GM12875 (cell line): ENCODE results near the gene MEGF6.

ENCODE experiments used
- H3K4me3 ChIP-seq: one replicate; pipeline ENCODE4 v1.5.1; 2011; ENCODE audit warnings: low read depth, low read length, control low read depth
- TF ChIP-seq, protein P1 (sequence below): IDR thresholded peaks from 2 replicates; pipeline ENCODE4 v1.5.1; 2011; ENCODE audit warnings: low read depth, mild to moderate bottlenecking, control low read depth, inconsistent platforms, low read length, moderate library complexity, borderline replicate concordance; ENCODE audit not compliant: insufficient read depth

MEGF6 gene

DNA sequence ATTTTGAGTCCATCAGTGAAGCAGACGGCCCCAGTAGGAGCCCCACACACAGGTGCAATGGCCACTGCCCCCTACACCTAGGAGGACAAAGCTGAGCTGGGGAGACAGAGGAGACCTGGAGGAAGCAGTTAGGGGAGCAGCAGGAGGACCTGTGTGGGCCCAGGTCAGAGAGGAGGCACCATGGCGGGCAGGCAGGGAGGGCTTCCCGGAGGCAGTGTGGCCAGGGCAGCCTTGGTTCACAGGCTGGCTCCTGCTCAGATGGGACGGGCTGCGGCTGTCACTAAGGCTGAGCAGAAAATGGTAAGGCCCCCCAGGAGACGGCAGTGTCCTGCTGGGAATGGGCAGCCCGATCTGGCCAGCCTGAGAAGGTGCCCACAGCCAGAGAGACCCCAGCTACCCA lies 15.4 kb downstream of the MEGF6 start:
- TF ChIP-seq, protein P1, sequence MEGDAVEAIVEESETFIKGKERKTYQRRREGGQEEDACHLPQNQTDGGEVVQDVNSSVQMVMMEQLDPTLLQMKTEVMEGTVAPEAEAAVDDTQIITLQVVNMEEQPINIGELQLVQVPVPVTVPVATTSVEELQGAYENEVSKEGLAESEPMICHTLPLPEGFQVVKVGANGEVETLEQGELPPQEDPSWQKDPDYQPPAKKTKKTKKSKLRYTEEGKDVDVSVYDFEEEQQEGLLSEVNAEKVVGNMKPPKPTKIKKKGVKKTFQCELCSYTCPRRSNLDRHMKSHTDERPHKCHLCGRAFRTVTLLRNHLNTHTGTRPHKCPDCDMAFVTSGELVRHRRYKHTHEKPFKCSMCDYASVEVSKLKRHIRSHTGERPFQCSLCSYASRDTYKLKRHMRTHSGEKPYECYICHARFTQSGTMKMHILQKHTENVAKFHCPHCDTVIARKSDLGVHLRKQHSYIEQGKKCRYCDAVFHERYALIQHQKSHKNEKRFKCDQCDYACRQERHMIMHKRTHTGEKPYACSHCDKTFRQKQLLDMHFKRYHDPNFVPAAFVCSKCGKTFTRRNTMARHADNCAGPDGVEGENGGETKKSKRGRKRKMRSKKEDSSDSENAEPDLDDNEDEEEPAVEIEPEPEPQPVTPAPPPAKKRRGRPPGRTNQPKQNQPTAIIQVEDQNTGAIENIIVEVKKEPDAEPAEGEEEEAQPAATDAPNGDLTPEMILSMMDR, result no peak
- H3K4me3 ChIP-seq, result no peak overlapping the region

DNA sequence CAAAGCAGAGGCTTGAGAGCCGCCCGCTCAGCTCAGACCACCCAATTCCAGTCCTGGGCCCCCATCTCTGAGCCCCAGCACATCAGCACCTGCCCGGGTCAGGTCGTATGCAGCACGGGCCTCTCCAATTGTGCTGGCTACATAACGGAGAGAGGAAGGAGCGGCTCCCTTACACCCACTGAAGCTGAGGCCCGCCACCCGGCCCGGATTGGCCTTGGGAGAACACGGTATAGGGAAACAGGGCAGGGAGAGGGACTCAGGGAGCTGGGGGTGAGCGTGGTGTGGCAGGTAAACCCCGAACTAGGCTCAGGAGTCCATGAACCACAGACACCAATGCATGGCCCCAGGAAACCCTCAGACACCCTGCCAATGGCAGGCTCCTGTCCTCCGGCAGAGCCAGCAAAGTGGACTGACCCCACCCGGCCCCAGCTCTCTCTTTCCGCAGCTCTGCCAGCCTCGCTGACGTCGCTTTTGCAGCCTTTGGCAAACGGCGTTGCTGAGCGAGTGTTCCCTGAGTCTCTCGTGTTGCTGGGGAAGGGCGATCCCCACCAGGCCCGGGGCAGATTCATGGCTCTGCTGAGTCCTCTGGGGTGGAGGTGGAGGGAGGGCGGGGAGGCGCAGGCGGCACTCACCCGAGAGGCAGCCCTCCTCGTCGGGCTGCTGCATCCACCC lies 16.5 kb downstream of the MEGF6 start:
- TF ChIP-seq, protein P1, result no peak
- no peak overlapping the region for H3K4me3 ChIP-seq

DNA sequence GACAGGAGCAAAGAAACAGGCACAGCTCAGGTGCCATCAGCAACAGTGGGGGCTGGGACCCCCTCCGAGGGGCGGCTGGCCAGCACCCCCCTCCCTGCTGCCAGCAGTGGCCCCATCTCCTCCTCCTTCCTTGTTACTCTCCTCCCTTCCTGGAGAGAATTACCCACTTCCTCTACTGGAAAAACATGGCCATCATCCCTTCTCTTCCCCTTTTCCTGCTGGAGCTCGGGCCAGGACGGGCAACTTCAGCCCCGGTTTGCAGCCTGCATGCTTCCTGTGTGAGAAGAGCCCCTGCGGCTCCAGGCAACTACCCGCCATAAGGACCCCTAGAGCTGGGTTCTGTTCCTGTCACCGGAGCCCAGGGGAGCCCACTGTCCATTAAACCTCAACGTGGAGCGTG lies 17.6 kb downstream of the MEGF6 start:
- TF ChIP-seq, protein P1, result no peak
- H3K4me3 ChIP-seq, result no peak overlapping the region

DNA sequence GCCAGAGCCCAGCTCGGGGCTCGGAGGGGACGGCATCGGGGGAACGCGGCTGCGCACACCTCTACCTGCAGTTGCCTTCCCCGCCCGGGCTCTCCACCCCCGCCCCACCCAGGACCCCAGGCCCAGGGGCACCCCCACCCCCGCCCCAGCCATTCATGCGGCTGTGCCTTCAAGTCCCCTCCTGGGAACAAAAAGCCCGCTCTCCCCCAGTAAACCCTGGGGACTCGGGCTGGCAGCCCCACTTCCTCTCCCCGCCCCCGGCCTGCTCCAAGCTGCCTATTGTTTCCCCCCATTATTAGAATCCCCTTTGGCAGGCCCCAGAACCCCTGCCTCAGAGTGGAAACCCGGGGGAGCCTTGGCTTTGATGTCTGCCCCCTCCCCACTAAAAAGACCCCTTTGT lies 18.0 kb downstream of the MEGF6 start:
- TF ChIP-seq, protein P1, result no peak
- H3K4me3 ChIP-seq, result no peak overlapping the region

DNA sequence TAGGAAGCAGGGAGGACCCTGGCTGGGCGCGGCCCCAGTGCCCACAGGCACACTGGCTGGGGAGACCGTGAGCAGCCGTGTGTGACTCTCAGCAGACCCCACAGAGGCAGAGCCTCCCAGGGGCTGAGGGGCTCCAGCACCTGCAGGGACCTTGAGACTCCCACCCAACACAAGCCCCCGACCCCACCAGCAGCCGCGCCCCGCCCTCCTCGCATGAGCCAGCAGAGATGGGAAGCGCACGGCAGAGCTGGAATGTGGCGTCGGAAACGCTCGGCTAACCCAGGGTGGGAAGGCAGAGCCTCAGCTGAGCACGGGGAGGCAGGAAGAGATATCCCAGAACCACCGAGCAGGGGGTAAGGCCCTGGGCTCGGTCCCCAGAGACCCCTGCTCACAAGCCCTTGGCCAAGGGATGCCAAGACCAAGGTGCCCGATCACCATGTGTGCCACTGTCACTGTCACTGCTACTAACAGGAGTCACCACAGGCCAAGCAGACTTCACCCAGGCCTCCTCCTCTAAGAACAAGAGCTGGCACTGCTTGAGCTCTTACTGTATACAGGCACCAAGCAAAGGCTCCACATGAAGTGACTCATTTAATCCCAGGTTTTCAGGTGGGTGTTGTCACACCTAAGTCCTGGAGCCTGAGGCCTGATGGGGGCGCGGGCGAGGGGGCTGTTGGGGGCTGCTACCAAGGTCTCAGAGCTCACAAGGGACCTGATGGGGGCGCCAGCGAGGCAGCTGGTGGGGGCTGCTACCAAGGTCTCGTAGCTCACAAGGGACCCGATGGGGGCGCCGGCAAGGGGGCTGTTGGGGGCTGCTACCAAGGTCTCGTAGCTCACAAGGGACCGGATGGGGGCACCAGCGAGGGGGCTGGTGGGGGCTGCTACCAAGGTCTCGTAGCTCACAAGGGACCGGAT lies 20.1 kb downstream of the MEGF6 start:
- H3K4me3 ChIP-seq, result no peak overlapping the region
- TF ChIP-seq, protein P1, result no peak

DNA sequence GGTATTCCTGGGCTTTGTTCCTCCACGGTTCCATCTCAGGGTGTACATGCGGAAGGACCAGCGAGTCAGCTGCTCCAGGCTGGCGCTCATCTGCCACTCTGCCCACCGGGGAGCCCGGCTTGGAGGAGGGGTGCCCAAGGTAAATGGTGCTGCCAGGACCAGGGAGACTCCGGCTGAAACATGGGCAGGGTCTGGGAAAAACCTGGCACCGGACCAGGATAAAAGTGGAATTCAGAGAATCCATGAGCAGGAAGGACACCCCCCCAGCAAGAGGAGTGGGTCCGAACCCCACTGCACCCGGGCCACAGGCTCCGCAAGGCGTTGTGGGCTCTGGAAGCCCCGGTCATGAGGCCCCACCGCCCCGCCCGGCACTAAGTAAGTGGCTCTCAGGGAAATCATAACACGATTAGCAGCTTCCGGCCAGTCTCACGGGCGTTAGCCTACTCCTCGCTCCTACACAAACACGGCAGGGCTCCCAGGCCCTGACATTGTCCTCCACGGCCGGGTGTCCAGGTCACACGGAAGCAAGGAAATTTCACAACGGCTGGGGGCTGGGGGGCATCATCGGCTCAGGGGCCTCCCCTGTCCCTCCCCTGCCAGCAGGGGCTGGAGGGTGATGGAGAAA lies 21.1 kb downstream of the MEGF6 start:
- no peak overlapping the region for H3K4me3 ChIP-seq
- TF ChIP-seq, protein P1, result no peak
